ENCODE data around the gene KRTAP13-2.

Gene KRTAP13-2, protein sequence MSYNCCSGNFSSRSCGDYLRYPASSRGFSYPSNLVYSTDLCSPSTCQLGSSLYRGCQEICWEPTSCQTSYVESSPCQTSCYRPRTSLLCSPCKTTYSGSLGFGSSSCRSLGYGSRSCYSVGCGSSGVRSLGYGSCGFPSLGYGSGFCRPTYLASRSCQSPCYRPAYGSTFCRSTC

DNA sequence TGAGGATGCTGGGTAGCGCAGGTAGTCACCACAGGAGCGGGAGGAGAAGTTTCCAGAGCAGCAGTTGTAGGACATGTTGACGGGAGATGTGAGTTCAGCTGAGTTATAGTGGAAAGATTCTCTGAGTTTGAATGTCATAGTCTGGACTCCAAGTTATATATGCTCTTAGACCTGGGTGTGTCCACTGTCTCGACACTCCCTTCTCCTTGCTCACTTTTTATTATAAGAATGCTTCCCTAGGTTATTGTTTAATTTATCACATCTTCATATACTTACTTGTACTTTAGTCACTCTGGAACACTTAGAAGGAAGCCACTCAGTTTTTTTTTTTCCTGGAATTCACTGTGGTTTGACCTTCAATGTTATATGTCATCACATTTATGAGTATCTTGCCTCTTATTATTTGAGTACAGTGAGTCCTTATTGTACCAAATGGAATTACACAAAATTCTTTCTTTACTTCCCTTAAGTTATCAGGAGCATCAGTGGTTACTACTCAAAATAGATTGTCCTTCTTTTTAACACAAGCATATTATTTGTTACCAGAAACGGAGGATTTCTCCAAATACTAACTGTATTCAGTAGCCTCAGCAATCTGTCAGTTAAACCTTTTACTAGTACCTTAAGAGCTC, at the start of gene KRTAP13-2:
KRTAP13-2 (minus strand) TSS at position 133 of the 632 bp plus-strand sequence; CDS start at position 75, 58 bp downstream.
- no peak for DNase-seq

DNA sequence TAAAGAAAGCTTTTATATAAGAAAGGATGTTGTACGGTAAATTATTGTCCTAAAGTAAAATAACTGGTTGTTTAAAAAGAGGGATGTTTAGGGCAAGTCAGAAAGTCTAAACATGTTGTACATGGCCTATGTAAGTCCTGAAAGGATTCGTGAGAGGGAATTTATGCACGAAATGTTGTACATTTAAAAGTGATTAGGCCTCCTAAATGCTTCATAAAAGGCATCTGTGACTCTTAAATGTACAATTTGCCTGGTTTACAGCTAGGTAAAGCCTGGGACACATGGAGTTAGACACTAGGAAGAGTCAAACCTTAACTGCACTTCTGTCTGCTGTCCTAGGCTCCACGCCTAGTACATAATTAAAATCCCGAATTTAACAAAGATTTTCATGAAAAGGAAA, 43.9 kb upstream of the KRTAP13-2 start:
- DNase-seq: no peak

DNA sequence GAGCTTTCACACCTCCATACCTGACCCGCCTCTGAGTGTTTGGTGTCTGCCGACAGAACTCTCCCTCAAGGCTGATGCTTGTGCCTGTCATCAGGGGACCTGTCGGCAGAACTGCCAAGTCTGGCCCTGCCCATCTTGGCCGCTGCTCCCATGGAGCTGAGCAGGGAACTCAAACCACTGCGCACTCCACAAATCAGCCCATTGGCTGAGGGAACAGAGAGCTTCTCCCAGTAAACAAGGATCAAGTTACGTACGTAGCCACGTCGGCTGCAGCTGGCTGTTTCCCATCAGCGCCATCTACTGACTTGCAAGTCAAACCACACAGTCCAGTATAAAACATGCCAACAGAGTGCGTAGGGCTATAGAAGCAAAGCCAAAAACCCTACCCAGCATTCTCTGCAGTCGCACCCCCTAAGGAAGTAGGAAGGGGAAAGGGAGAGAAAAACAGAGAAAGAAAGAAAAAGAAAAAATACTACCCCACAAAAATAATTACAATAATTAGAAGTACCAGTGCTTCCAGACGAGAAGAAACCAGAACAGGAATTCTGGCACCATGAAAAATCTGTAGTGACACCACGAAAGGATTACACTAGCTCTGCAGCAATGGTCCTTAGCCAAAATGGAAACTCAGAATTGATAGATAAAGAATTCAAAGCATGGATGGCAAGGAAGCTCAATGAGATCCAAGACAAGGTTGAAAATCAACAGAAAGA, 36.9 kb upstream of the KRTAP13-2 start:
- peak; percentile 16 for DNase-seq

DNA sequence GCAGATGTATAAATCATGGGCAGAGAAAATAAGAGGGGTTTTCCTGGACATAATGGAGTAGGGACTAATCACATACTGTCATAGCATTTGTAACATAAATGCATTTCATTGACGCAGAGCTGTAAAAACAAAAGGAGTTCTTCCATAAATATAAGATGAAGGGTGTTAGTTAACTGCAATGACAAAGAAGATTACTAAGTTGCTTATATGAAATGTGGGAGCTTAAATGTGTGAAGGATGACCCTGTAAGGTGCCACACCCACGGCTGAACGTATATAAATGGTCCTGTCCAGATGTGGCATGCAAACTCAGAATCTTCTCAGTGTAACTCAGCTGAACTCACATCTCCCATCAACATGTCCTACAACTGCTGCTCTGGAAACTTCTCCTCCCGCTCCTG, 23.7 kb upstream of the KRTAP13-2 start, which contains the start of gene KRTAP13-1:
KRTAP13-1 (plus strand) TSS at position 301 of the 400 bp plus-strand sequence; CDS start at position 357, 56 bp downstream.
- no peak for DNase-seq

DNA sequence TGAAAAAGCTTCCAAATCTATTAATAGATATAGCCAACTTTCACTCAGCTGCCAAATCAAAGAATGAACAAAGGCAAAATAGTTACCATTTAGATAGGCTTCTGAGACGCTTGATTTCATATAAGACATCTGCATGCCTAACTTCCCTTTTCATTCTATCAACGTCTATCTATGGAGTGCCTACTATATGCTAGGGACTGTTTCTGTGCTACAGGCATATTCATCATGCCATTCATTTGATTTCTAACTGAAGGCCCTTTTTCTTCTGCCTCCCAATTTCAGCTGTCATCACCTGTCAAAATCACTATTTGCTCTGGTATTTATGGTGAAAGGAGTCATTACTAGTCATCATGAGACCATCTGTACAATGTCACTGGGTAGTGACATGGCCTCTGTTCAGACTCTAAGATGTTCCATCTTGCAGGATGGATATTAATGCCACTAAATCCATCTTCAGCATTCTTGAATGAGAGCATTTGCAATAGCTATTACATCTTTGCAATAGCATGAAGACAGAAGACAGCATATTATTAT, 19.5 kb upstream of the KRTAP13-2 start:
- no peak for DNase-seq

DNA sequence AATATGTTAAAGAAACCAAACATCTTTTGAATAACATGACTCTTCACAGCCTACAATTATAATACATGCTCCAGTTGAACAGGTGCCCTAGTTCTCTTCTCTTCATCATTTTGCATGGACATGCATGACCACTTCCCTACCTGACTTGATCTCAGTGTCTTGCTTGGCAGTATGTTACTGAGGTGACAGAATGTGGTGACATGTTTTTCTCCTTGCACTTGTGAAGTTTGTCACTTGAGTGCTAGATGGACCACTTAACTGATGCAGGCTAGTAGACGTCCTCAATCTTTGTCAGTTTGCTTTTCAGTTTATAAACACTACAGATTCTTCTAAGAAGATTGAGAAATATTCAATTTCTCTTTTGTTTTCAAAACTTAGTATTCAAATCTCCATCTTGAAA, 10.1 kb upstream of the KRTAP13-2 start:
- DNase-seq: no peak

DNA sequence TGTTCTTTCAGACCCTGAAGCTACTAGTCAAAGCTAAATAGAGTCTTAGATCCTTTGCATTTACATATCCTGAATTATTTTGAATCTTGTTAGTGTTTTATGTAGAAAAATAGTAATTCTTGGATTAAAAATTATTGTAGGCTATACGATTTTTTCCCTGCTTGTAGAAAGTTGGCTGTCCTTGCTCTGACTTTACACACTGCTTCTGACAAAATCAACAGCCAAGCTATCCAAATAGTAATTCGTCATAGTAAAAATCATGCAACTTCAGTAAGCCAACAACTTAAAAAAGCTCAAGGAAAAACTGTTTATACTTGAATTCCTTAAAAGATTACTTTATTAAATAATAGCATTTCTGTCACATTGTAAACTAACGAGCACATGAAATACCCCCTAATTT, 16.2 kb downstream of the KRTAP13-2 start:
- DNase-seq: no peak

DNA sequence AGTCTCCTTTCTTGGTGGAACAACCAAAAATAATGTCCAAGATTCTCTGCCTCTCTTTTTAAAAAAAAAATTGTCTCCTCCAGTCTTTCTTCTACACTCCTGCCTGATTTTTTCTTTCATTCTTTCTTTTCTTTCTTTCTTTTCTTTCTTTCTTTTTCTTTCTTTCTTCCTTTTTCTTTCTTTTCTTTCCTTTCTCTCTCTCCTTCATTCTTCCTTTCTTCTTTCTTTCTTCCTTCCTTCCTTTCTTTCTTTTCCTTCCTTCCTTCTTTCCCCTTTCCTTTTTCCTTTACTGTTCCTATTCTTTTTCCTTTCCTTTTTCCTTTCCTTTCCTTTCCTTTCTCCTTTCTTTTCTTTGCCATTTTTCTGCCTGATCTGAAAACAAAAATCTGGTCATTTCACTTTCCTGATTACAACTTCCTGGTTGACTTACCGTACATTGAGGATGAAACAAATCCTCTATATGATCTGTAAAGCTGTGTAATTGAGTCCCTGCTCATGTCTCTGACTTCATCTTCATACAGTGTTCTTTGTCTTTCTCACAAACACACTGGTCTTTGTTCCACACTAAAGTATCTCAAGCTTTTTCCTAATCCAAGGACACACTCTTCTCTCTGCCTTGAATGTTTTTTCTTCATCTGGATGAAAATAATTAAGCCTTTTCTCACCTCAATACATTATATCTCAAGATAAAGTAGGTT, 17.6 kb downstream of the KRTAP13-2 start:
- DNase-seq: no peak

DNA sequence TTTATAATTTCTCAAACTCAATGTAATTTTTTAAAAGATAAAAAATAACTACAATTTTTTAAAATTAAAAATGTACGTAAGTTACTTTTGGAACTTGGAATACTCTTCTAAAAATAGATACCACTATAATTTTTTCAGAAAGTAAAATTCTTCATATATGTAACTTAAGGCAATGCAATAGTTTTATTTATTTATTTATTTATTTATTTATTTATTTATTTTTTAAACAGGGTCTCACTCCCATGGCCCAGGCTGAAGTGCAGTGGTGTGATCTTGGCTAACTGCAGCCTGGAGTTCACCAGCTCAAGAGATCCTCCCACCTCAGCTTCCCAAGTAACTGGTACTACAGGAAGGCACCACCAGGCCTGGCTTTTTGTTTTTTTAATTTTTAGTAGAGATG, 20.5 kb downstream of the KRTAP13-2 start:
- no peak for DNase-seq

DNA sequence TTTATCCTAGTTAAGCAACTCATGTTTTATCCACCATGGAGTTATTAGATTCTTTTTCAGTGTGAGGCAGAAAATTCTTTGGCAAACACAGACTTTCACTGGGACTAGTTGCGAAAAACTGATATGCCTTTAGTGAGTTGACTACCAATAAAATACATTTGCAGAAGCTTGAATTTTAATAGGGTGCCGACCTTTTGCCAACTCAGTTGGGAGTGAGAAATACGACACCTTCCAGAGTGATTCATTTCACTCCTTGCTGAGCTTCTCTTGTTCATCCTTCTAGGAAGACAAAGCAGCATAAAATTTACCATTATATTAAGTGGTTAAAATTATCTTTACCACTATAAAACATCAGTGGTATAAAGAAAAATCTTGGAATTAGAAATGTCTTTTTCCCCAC, 22.5 kb downstream of the KRTAP13-2 start:
- DNase-seq: no peak

DNA sequence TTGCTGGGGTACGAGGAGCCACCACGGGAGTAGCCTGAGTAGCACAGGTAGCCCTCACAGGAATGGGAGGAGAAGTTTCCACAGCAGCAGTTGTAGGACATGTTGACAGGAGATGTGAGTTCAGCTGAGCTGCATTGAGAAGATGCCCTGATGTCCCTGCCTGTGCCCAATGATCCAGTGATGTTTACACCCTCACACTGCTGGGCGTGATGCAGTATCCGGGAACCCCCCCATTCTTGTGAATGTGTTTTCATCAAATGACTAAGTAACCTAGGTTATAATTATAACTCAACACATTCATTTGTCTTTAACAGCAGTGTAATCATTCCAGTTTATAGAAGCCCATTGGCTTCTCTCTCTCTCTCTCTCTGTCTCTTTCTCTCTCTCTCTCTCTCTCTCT, 23.6 kb downstream of the KRTAP13-2 start, which contains the start of gene KRTAP23-1:
KRTAP23-1 (minus strand) TSS at position 101 of the 400 bp plus-strand sequence; CDS start at position 101, 0 bp downstream.
- DNase-seq: no peak

DNA sequence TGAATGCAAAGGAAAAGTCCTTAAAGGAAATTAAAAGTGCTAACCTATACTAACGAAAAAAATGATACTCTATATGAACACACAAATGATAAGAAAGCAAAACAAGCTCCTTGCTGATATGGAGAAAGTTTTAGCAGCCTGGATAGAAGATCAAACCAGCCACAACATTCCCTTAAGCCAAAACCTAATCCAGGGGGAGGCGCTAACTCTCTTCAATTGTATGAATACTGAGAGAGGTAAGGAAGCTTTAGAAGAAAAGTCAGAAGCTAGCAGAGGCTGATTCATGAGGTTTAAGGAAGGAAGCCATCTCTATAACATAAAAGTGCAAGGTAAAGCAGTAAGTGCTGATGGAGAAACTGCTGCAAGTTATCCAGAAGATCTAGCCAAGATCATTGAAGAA, 27.1 kb downstream of the KRTAP13-2 start:
- DNase-seq: no peak

DNA sequence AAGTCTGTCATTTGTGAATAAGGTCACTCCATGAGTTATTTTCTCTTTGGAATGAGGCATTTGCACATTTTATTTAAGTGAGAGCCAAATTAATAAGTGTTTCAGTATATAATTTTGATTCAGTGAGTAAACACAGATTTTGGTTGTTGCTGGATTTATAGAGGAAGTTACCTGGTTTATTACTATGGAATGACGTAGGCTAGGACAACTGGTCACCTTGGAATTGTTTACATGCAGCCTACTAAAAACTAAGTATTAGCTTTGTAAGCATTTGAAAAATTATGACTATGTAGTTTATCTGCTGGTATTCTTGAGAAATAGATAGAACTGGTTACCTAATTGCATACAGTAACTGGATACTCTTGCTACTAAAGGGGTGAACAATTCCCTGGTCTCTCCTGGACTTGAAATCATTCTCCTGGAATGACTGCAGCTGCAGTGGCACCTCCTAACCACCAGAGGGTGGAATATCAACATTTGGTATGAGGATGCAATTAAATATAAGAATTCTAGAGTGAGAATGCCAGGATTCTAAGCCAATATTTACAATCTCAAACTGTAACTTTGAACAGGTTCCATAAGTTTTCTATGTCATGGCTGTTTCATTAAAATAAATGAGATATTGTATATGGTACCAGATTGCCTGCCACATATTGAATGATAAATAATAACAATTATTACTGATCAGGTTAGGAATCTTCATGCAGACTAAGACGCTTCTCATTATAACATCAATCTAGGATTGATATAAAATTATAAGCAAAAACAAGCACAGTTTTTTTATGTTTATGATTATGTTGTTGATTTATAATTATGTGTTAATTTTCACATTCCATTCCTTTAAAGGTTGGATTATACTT, 31.1 kb downstream of the KRTAP13-2 start:
- DNase-seq: peak; percentile 15

DNA sequence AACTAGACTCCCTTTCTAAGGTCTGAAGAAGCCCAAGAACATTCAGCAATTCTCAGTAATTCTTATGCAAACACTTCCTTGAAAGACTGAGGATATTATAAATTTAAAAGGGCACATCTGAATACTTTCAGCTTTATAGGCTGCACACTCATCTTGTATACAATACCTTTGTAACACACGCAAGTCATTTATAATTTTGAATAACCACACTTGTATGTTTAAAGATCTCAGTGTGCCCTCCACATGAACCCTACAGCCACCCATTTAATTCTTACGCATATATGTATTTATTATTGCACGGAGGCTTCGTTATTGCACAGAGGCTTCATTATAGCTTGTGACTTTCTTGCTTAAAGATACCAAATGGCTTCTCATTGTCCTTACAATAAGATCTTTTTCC, 33.4 kb downstream of the KRTAP13-2 start:
- no peak for DNase-seq

DNA sequence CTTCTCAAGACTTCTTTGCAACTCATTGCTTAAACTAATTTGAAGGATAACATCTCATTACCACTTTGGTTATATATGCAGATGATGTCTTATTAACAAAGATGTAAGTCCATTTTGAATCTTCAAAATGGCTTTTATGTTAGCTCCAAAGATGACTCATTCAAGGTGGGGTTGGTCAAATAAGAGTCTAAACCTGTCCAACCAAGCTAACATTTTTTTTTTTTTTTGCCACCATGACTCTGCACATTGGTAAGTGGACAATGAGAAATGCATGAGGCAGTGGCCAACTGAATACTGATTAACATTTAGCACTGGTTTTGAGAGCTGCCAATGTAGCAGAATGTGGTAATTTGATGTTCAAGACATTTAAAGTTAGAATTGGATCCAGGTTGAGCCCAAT, 34.3 kb downstream of the KRTAP13-2 start:
- DNase-seq: no peak

DNA sequence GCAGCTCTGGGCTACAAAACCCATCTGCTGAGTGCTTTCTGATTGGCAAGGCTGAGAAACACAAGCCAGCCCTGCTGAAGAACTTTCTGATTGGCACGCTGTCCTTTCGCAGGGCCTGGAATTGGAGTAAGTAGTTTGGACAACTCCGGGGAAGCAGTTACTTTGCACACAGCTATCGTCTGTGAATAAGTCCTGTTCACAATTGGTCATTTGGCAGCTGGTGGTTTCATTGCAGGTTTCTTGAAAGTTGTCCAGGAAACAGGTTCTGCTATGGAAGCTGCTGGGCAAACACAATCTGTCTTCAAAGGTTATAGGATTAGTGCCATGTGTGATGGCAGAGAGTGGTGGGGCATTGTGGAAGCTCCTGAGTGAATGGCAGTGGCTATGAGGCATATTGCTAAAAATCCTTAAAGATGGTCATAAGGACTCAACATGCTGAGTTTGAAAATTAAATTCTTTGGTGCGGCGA, 34.8 kb downstream of the KRTAP13-2 start, which contains the start of gene KRTAP27-1:
KRTAP27-1 (minus strand) TSS at position 419 of the 469 bp plus-strand sequence; CDS start at position 393, 26 bp downstream.
- DNase-seq: no peak

DNA sequence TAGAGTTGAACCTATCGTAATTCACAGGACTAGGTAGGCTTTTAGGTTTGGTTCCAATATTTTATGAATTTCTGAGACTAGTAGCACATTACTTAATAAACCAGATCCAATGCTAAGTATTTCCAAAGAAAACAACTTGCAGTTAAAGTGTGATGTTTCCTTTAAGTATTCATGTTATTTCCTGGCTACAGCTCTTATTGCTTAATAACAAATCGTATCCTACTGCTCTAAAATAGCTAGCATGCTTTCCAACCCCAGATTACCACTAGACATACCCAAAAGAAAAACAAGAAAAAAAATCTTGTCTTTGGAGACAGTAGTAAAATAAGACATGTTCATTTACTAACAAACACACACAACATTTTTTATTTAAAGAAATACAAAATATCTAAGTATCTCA, 35.5 kb downstream of the KRTAP13-2 start:
- no peak for DNase-seq

DNA sequence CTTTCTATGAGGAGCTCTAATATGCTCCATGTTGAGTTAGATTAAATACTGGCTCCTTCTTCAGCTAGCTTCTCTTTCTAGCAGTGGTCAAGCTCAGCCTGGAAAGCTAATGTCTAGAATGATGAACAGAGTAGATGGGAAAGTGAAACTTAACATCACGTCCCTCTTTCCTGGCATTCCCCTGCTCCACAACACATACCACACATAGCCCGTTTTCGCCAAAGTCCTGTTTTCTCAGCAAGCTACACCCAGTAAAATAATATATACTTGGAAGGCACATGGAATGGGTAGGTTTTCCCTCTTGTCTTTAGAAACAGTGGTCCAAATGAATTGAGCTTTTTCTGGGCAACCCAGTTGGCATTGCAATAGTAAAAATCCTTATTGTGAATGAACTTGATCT, 38.3 kb downstream of the KRTAP13-2 start:
- no peak for DNase-seq

DNA sequence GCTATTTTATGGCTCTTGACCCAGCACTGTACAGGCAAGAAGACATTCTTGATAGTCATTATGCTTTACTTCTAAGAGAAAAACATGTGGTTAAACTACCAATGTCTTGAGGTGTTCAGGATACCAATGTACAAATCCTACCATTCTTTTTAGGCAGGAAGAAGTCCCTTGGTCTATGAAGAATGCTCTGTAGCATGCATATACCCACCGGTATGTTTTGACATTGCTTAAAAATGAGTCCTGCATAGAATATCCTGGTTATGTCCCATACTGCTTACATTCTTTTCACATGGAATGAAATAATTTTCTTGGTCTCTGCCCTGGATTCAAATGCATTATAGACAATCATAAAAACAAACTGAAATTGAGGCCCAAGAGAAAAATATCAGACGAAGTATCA, 39.4 kb downstream of the KRTAP13-2 start:
- DNase-seq: no peak

DNA sequence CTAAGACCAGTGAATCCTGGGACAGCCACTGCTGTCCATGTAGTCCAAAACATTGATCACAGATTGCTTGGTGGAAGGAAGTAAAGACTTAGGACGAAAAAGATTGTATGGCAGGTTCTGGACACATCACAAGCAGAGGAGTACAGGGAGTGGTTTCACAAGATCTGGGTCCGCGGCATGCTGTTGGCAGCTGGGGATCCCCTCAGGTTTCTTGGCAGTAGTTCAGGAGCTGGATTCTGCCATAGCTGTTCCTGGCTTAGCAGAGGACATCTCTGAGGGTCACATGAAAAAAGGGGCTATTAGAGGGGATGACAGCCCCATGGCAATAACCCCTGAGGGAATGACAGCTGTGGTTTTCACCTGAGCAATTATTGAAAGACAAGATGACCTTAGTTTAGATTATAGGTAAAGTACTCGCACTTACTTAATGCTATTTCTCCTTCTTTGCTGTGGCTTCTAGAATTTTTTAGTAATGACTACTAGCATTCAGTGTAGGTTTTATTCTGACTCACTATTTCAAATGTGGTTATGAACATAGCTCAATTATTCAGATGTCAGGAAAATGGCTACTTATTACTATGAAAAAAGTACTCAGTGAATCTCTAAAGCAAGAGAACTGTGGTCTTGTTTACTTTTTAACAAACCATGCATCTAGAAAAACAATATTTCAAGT, 42.7 kb downstream of the KRTAP13-2 start:
- DNase-seq: no peak

DNA sequence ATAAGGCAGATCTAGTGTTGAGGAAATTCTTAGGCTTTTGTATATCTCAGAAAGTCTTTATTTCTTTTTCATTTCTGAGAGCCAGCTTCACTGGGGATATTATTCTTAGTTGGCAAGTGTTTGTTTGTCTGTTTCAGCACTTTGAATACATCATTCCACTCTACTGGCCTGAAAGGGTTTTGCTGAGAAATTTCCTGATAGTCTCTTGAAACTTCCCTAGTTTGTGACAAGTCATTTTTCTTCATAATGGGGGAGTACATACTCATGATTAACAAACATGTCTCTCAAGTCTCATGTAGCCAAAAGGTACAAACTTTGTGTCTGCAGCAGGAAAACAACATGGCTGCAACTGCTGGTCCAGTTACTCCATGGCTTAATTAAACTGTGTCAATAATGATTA, 45.7 kb downstream of the KRTAP13-2 start:
- DNase-seq: no peak
